Measurements from ENCODE around the gene SLIT3. TPM values are rescaled to one million over a fixed set of nuclear protein-coding genes. Genes with fewer than 3 reads are reported as not detected.

SLIT3 gene
- total RNA-seq, 6 donors from 2014 or later: 10.8 to 57.3 (median 32.2) TPM

DNA sequence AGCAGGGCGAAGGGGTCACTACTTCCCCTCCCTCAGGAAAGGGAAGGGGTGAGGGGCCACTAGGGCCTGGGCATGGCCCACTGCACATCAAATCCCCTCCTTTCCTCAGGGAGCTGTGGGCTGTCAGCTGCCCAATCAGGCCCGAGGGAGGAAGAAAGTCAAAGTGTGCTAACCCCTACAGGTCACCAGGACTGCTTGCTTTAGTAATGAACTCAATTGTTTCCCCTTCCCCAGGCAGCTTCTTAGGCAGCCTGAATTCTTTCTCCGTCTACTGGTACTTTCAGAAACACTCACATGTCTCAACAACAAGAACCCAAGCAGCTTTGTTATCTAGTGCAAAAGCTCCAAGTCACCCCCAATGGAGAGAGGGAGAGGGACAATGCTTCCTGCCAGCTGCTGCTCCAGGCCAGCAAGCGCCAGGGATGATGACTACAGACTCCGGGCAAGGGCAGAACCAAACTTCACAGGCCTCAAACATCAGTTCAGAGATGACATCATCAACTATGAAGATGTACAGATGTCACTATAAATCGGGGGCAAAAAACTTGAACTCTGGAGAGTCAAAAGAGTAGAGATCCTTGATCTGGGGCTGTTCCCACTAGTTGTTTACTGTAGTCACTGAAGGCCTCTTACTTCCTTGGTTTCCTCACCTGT lies 100.7 kb downstream of the SLIT3 start:
- DNase-seq: no peak
- 63 to 65% methylated on average over 5 of the region's 6 CpGs for WGBS, 2 donors
- TF ChIP-seq POLR2AphosphoS5 (IDR thresholded peaks at IDR 0.05) (no peak), POLR2A (IDR thresholded peaks at IDR 0.05) (no peak), EP300 (IDR thresholded peaks at IDR 0.05) (no peak)
- TF ChIP-seq, protein P1, sequence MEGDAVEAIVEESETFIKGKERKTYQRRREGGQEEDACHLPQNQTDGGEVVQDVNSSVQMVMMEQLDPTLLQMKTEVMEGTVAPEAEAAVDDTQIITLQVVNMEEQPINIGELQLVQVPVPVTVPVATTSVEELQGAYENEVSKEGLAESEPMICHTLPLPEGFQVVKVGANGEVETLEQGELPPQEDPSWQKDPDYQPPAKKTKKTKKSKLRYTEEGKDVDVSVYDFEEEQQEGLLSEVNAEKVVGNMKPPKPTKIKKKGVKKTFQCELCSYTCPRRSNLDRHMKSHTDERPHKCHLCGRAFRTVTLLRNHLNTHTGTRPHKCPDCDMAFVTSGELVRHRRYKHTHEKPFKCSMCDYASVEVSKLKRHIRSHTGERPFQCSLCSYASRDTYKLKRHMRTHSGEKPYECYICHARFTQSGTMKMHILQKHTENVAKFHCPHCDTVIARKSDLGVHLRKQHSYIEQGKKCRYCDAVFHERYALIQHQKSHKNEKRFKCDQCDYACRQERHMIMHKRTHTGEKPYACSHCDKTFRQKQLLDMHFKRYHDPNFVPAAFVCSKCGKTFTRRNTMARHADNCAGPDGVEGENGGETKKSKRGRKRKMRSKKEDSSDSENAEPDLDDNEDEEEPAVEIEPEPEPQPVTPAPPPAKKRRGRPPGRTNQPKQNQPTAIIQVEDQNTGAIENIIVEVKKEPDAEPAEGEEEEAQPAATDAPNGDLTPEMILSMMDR (IDR thresholded peaks at IDR 0.05): no peak

DNA sequence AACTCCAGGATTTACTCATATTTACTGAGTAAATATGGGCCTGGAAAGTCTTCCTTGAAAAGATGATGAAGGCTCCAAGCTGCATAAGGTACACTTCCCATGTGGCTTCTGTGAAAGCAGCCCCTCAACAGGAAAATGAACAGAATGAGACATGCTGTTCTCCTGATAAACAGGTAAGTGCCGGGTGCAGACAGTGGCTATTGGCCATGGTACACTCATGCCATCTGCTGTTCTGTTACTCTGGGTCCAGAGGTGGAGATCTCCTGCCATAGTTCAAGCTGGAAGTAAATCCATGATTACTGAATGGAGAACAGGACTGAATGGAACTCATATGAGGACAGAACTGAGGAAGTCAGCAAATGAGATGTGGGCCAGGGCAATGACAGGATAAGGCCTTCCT lies 103.6 kb downstream of the SLIT3 start:
- Histone ChIP-seq H3K4me1 (no peaks in the 10 kb centered on the region), H3K9me3 (peaks cover 0 to 4% (median 0%) of the 10 kb centered on the region in 4 donors), H3K27me3 (no peaks in the 10 kb centered on the region), H3K36me3 (no peaks in the 10 kb centered on the region), H3K4me3 (no peak overlapping the region), H3K27ac (no peak overlapping the region)
- 43 to 53% methylated on average over 1 of the region's 1 CpG for WGBS, 2 donors
- ATAC-seq (ENCODE audit: low FRiP score in 2 of 2) (no peak), DNase-seq (peak in 1 of 2 donors; percentile 34)
- no peak for TF ChIP-seq EP300 (IDR thresholded peaks at IDR 0.05)
- TF ChIP-seq, protein P1 (IDR thresholded peaks at IDR 0.05): peak in 2 of 6 experiments; percentile 37 to 41

More for the DNA sequence above, 100.7 kb downstream of the SLIT3 start:
- no peaks in the 10 kb centered on the region for H3K27me3 ChIP-seq
- no peaks in the 10 kb centered on the region for H3K4me1 ChIP-seq
- no peaks in the 10 kb centered on the region for H3K36me3 ChIP-seq
- ATAC-seq (ENCODE audit: low FRiP score in 2 of 2): no peak
- no peak overlapping the region for H3K4me3 ChIP-seq
- H3K27ac ChIP-seq: no peak overlapping the region
- H3K9me3 ChIP-seq: peaks cover 0 to 4% (median 0%) of the 10 kb centered on the region in 4 donors

DNA sequence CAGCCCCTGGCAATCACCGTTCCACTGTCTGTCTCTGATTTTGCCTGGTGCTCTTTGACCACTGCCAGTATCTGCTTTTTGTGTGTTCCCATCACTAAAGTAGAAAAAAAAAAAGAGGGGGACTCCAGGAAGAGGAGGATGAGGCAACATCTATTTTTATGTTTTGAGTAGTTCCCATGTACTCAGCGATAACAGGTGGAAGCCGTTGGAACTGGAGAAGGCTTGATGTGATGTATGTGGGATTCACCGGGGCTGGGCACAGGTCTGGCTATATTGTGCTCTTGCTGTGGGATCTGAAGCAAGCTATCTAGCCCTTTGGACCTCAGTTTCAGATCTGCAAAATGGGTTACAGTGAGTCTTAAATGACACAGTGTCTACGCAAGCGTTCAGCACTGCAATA lies 104.9 kb downstream of the SLIT3 start:
- no peaks in the 10 kb centered on the region for H3K9me3 ChIP-seq
- no peak for ATAC-seq (ENCODE audit: low FRiP score in 2 of 2)
- no peak for TF ChIP-seq POLR2AphosphoS5 (IDR thresholded peaks at IDR 0.05)
- TF ChIP-seq, protein P1 (IDR thresholded peaks at IDR 0.05): no peak
- TF ChIP-seq POLR2A (IDR thresholded peaks at IDR 0.05): no peak
- TF ChIP-seq EP300 (IDR thresholded peaks at IDR 0.05): no peak
- H3K4me1 ChIP-seq: peaks cover 0 to 2% (median under 1%) of the 10 kb centered on the region in 4 donors
- 89 to 94% methylated on average over 6 of the region's 6 CpGs for WGBS, 2 donors
- H3K4me3 ChIP-seq: no peak overlapping the region
- no peak for DNase-seq
- no peaks in the 10 kb centered on the region for H3K36me3 ChIP-seq
- H3K27me3 ChIP-seq: no peaks in the 10 kb centered on the region
- H3K27ac ChIP-seq: no peak overlapping the region

DNA sequence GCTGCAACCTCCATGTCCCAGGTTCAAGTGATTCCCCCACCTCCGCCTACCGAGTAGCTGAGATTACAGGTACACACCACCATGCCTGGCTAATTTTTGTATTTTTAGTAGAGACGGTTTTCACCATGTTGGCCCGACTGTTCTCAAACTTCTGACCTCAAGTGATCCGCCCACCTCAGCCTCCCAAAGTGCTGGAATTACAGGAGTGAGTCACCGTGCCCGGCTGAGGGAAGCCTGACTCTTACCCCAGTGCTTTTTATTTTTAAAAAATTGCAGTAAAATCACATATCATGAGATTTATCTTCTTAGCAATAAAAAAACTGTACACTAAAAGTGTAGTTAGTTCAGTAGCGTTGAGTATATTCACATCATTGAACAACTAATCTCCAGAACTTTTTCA lies 105.3 kb downstream of the SLIT3 start:
- WGBS, 2 donors: 87 to 89% methylated on average over 8 of the region's 8 CpGs
- H3K4me1 ChIP-seq: peaks cover 0 to 3% (median 1%) of the 10 kb centered on the region in 4 donors
- TF ChIP-seq, protein P1 (IDR thresholded peaks at IDR 0.05): no peak
- TF ChIP-seq POLR2A (IDR thresholded peaks at IDR 0.05): no peak
- no peak for TF ChIP-seq POLR2AphosphoS5 (IDR thresholded peaks at IDR 0.05)
- TF ChIP-seq EP300 (IDR thresholded peaks at IDR 0.05): no peak
- no peak overlapping the region for H3K27ac ChIP-seq
- no peak for DNase-seq
- no peak overlapping the region for H3K4me3 ChIP-seq
- ATAC-seq (ENCODE audit: low FRiP score in 2 of 2): no peak
- no peaks in the 10 kb centered on the region for H3K27me3 ChIP-seq
- no peaks in the 10 kb centered on the region for H3K9me3 ChIP-seq
- no peaks in the 10 kb centered on the region for H3K36me3 ChIP-seq

DNA sequence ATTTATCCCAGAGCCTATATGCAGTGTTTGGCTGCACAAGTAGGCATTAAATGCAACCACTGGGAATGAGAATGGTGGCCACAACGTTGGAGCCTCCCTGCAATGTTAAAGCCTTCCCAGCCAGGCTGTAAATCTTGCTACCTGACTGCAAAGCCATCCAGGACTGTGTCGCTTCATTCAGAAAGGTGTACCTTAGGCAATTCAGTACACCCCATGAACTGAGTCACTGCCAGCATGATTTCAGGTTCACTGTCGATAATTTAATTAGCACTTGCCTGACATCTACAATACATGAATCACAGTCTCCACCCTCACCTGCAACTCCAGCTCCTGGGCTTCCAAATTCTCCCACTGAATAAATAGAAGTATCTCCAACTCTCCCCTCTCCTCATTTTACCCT lies 108.4 kb downstream of the SLIT3 start:
- Histone ChIP-seq H3K27ac (no peak overlapping the region), H3K36me3 (no peaks in the 10 kb centered on the region), H3K27me3 (no peaks in the 10 kb centered on the region), H3K9me3 (no peaks in the 10 kb centered on the region), H3K4me1 (peaks cover 0 to 3% (median 1%) of the 10 kb centered on the region in 4 donors), H3K4me3 (no peak overlapping the region)
- TF ChIP-seq POLR2A (IDR thresholded peaks at IDR 0.05): no peak
- TF ChIP-seq, protein P1 (IDR thresholded peaks at IDR 0.05): no peak
- no peak for TF ChIP-seq POLR2AphosphoS5 (IDR thresholded peaks at IDR 0.05)
- no peak for TF ChIP-seq EP300 (IDR thresholded peaks at IDR 0.05)
- WGBS, 2 donors: 68 to 73% methylated on average over 3 of the region's 3 CpGs
- DNase-seq: no peak
- no peak for ATAC-seq (ENCODE audit: low FRiP score in 2 of 2)
